ENCODE measurements around the gene CACNA2D3.

DNA sequence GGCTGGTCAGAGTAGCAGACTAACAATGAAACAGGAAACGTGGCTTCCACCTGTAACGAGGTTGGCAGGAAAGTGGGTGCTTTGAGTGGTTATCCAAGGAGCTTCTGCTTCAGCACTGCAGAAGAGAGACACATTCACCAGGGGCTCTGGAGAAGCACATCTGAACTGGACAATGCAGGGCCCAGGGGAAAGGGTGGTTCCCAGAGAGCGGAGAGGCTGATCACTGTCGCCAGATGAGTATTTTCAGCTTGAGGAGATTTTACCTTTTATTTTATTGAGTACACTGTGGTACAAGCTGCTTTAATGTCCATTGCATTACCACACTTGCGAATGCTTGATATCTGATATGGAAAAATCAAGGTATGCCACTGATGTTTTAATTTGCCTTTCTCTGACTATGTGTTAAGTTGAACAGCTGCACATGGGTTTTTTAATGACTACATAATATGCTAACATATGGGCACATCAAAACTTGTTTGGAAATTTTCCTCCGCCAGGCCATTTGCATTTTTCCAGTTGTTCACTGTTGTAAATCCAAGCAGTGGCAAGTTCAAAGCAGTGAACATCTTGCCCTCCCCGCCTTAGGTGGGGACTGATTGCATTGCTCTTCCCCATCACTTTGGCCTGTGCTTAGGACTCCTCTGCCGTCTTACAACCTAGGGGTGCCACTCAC is 753.4 kb downstream of the CACNA2D3 start:
- no peak for TF ChIP-seq ARNT (IDR thresholded peaks at IDR 0.05)
- TF ChIP-seq TARDBP (IDR thresholded peaks at IDR 0.05): no peak
- TF ChIP-seq FOXK2 (IDR thresholded peaks at IDR 0.05): no peak
- TF ChIP-seq SP1 (IDR thresholded peaks at IDR 0.05): no peak
- no peak for TF ChIP-seq NFRKB (IDR thresholded peaks at IDR 0.05)
- TF ChIP-seq CTBP1 (IDR thresholded peaks at IDR 0.05; ENCODE audit: borderline replicate concordance): no peak
- TF ChIP-seq L3MBTL2 (conservative IDR thresholded peaks at IDR 0.05): no peak

Measured in HEK293T (cell line).